ENCODE measurements around the gene GRIK1. TPM values are rescaled to one million over a fixed set of nuclear protein-coding genes. Genes with fewer than 3 reads are reported as not detected.
"Not testable (repeated sequence)": the region's sequence is repeated elsewhere in the genome, so short reads cannot be mapped to it uniquely, and the experiment has no call there.

Gene GRIK1
- total RNA-seq: not detected
- total RNA-seq: 0 reads per million in 2 donors

DNA sequence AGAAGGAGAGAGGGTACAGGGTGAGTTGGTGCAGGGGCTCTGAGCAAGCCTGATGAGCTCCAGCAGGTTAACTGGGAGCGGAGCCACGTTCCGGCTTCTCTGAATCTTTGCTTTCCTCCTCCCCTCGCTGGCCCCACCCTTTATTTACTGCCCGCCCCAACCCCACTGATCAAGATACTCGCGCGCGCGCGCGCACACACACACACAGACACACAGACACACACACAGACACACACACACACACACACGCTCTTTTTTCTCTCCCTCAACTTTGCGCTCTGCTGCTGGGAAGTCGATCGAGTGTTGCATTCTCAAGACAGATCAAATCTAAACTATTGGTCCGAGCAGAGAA lies at the start of gene GRIK1:
TSS of gene GRIK1 (minus strand) at position 73 of the 352 bp plus-strand sequence.
- Mint-ChIP-seq H3K27ac (no peak within 1 kb of the TSS), H3K4me1 (peaks cover 4% of the 10 kb centered on the region), H3K4me3 (no peak within 1 kb of the TSS), H3K27me3 (peaks cover 30% of the 10 kb centered on the region), H3K36me3 (ENCODE audit: low read depth) (peaks cover 3% of the 10 kb centered on the region)
- ATAC-seq: no peak
- no peak for DNase-seq
- no peaks in the 10 kb centered on the region for H3K9me3 ChIP-seq (ENCODE audit: control insufficient read depth, low read length, poor library complexity, severe bottlenecking)

DNA sequence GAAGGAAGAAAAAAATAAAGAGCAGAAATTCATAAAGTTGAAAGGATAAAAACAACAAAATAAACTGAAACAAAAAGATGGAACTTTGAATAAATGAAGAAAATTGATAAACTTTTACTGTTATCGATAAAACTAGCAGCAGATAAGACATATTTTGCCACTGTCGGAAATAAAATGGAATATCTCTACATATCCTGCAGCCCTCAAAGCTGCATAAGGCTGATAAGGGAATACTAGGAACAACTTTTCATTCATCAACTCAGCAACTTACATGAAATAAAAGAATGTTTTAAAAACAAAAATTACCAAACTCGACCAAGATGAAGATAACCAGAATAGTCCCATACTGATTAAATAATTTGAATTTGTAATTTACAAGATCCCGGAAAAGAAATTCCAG lies 48.0 kb upstream of the GRIK1 start:
- H3K36me3 Mint-ChIP-seq (ENCODE audit: low read depth): no peaks in the 10 kb centered on the region
- H3K9me3 ChIP-seq (ENCODE audit: control insufficient read depth, low read length, poor library complexity, severe bottlenecking): no peaks in the 10 kb centered on the region
- H3K4me3 Mint-ChIP-seq: no peak overlapping the region
- no peaks in the 10 kb centered on the region for H3K4me1 Mint-ChIP-seq
- H3K27ac Mint-ChIP-seq: no peak overlapping the region
- no peak for DNase-seq
- no peaks in the 10 kb centered on the region for H3K27me3 Mint-ChIP-seq
- no peak for ATAC-seq

DNA sequence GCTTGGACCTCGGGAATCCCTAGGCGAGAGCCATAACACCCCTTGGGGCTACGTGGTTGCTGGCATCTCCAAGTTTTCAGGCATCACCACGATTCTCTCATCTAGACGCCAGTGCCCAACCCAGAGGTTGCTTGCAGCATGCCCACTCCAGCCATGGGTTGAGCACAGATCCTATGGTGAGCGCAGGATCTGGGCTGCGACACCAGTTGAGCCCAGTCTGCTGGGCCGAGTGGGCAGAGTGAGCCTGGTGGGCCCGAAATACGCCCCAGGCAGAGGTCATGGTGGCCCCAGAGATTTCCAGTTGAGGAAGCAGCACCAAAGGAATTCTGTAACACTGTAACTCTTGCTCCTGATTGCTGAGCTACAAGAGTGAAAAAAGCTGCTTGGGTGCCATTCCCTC lies 46.1 kb upstream of the GRIK1 start:
- Mint-ChIP-seq H3K4me1 (no peaks in the 10 kb centered on the region), H3K4me3 (no peak overlapping the region), H3K27ac (no peak overlapping the region), H3K27me3 (no peaks in the 10 kb centered on the region), H3K36me3 (ENCODE audit: low read depth) (no peaks in the 10 kb centered on the region)
- ATAC-seq (no peak), DNase-seq (no peak)
- no peaks in the 10 kb centered on the region for H3K9me3 ChIP-seq (ENCODE audit: control insufficient read depth, low read length, poor library complexity, severe bottlenecking)

DNA sequence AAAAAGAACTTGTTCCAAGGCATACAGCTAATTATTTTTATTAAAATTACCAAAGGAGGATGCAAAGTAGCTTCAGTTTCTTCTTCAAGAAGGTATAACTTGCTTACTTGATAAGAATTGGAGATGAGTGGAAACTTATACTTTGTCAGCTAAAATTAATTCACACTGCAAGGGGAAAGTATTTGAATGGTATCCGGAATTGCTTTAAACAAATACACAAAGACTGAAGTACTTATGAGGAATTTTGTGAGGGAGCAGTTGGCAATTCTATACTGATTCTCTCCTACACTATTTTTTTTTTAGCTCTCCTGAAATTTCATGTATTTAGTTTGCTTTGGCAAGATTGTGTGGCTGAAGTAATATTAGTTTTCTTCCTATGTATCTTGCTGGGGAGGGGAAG lies 39.2 kb upstream of the GRIK1 start:
- Mint-ChIP-seq H3K4me1 (no peaks in the 10 kb centered on the region), H3K27ac (no peak overlapping the region), H3K36me3 (ENCODE audit: low read depth) (no peaks in the 10 kb centered on the region), H3K27me3 (no peaks in the 10 kb centered on the region), H3K4me3 (no peak overlapping the region)
- no peak for DNase-seq
- ATAC-seq: no peak
- H3K9me3 ChIP-seq (ENCODE audit: control insufficient read depth, low read length, poor library complexity, severe bottlenecking): no peaks in the 10 kb centered on the region

DNA sequence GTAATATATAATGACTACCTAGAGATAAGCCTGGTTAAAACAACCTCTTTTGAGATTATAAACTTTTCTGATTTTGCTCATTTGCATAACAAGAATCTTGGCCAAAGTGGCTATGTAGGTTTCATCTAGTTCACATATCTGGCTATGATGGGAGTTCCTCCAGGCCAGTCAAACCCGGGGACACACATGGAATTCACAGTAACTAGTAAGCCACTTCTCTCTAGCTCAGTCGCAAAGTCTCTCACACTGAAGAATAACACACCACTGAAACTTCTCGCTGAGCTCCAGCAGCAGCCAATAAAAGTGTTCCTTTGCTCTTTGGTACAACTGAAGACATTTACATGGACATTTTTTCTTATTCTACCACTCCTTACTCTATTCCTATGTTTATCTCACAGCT lies 36.0 kb upstream of the GRIK1 start:
- ATAC-seq: no peak
- no peak for DNase-seq
- no peak overlapping the region for H3K4me3 Mint-ChIP-seq
- H3K27me3 Mint-ChIP-seq: no peaks in the 10 kb centered on the region
- H3K27ac Mint-ChIP-seq: no peak overlapping the region
- no peaks in the 10 kb centered on the region for H3K9me3 ChIP-seq (ENCODE audit: control insufficient read depth, low read length, poor library complexity, severe bottlenecking)
- no peaks in the 10 kb centered on the region for H3K36me3 Mint-ChIP-seq (ENCODE audit: low read depth)
- H3K4me1 Mint-ChIP-seq: no peaks in the 10 kb centered on the region

DNA sequence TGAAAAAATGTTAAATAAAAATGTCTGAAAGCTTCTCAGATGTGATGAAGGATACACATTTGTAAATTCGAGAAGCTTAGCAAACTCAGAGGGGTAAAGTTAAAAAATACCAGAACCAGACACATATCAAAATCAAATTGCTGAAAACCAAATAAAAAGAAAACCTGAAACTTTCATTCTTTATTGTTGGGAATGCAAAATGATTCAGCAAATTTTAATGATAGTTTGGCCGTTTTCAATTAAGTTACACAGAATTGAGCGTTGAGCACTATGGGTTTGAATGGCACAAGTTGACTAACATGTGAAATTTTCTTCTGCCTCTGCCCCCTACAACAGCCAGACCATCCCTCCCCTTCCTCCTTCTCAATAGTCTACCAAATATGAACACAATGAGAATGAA lies 33.5 kb upstream of the GRIK1 start:
- H3K4me3 Mint-ChIP-seq: no peak overlapping the region
- ATAC-seq (no peak), DNase-seq (no peak)
- no peaks in the 10 kb centered on the region for H3K9me3 ChIP-seq (ENCODE audit: control insufficient read depth, low read length, poor library complexity, severe bottlenecking)
- H3K36me3 Mint-ChIP-seq (ENCODE audit: low read depth): no peaks in the 10 kb centered on the region
- H3K27me3 Mint-ChIP-seq: no peaks in the 10 kb centered on the region
- no peaks in the 10 kb centered on the region for H3K4me1 Mint-ChIP-seq
- no peak overlapping the region for H3K27ac Mint-ChIP-seq

DNA sequence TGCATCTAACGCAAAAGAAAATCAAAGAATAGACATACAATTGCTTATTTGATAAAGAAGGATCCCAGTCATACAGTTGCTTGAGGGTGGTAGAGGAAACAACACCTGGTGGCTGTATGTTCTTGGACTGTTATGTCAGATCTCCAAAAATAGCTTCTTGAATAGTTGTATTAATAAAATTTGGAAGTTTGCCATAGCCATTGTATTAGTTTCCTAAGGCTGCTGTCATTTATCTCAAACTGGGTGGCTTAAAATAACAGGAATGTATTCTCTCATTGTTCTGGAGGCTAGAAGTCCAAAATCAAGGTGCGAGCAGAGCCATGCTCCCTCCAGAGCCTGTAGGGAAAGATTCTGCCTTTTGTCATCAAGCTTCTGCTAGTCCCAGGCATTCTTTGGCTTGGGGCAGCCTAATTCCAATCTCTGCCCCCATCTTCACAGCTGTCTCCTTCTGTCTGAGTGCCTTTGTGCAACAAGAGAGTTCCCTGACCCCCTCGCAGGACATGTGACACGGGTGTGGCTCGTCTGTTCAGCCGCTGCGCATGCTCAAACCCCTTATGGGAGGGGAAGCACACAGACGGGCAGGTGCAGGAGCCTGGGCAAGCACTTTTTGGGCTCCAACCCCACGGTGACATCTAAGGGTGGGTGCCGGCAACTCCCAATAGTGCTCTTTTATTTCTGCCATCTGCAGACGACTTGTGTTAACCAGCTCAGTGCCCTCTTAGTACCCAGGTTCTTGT lies 21.7 kb upstream of the GRIK1 start:
- Mint-ChIP-seq H3K27ac (no peak overlapping the region), H3K27me3 (peaks cover 5% of the 10 kb centered on the region), H3K4me3 (no peak overlapping the region), H3K4me1 (no peaks in the 10 kb centered on the region), H3K36me3 (ENCODE audit: low read depth) (no peaks in the 10 kb centered on the region)
- H3K9me3 ChIP-seq (ENCODE audit: control insufficient read depth, low read length, poor library complexity, severe bottlenecking): no peaks in the 10 kb centered on the region
- no peak for ATAC-seq
- DNase-seq: no peak

DNA sequence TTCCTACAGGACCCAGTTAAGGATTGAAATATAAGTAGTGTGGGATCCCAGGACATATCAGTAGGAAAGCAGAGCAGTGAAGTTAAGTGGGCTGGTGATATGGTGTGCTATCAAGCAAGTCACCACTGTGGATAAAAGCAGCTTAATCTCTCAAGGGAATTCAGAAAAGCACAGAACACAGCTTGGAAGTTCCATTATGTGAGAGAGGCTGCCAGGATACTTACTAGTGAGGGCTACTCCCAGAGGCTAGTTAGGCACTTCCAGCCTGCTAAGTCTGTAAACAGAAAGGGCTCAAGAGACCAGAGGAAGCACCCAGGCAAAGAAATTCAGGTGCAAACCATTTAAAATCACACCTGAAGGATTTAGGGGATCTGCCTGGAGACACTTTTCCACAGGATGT lies 18.8 kb upstream of the GRIK1 start:
- Mint-ChIP-seq H3K27me3 (peaks cover 5% of the 10 kb centered on the region), H3K4me3 (no peak overlapping the region), H3K36me3 (ENCODE audit: low read depth) (no peaks in the 10 kb centered on the region), H3K27ac (no peak overlapping the region), H3K4me1 (no peaks in the 10 kb centered on the region)
- ATAC-seq (no peak), DNase-seq (no peak)
- H3K9me3 ChIP-seq (ENCODE audit: control insufficient read depth, low read length, poor library complexity, severe bottlenecking): no peaks in the 10 kb centered on the region

DNA sequence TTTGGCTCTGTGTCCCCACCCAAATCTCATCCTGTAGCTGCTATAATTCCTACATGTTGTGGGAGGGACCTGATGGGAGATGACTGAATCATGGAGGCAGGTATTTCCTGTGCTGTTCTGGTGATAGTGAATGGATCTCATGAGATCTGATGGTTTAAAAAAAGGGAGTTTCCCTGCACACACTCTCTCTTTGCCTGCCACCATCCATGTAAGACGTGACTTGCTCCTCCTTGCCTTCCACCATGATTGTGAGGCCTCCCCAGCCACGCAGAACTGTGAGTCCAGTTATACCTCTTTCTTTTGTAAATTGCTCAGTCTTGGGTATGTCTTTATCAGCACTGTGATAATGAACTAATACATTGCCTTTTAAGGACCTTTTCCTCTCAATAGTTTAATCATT lies 18.2 kb upstream of the GRIK1 start:
- ATAC-seq; H3K4me1 Mint-ChIP-seq; H3K27me3 Mint-ChIP-seq; H3K27ac Mint-ChIP-seq; H3K4me3 Mint-ChIP-seq; DNase-seq; H3K9me3 ChIP-seq (ENCODE audit: control insufficient read depth, low read length, poor library complexity, severe bottlenecking); H3K36me3 Mint-ChIP-seq (ENCODE audit: low read depth): not testable (repeated sequence)

DNA sequence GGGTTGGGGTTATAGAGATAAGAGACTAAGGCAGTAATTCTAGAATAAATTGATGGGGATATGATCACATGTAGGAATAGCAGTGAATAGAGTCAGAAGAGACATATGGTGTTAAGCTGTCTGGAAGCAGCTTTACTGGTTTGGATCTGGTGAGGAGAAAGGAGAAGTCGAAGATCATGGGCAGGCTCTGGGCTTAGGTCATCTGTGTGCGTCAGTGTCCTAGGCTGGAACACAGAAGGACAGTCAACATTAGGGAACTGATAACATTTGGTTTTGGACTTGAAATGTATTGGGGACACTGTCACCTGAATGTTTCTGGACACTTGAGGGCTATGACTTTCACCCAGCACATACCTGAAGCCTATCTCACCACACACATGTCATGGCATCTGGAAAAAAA lies 13.9 kb upstream of the GRIK1 start:
- Mint-ChIP-seq H3K4me3 (no peak overlapping the region), H3K27ac (no peak overlapping the region)
- no peak for ATAC-seq

DNA sequence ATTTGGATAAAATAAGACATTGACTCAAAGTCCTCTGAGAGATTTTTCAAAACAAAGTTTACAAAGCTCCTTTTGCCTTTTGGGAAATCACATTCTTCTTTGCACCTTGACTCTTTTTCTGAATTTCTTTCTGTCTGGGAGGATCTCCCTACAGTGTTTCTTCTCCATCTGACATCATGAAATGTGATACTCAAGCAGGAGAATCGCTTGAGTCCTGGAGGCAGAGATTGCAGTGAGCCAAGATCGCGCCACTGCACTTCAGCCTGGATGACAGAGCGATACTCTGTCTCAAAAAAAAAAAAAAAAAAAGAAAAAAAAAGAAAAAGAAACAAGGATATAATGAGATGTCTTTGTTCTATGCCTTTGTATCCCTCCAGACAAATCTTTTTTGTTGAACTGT lies 13.3 kb upstream of the GRIK1 start:
- DNase-seq (no peak), ATAC-seq (no peak)
- Mint-ChIP-seq H3K36me3 (ENCODE audit: low read depth) (no peaks in the 10 kb centered on the region), H3K4me1 (no peaks in the 10 kb centered on the region), H3K27ac (no peak overlapping the region), H3K27me3 (no peaks in the 10 kb centered on the region), H3K4me3 (no peak overlapping the region)
- H3K9me3 ChIP-seq (ENCODE audit: control insufficient read depth, low read length, poor library complexity, severe bottlenecking): no peaks in the 10 kb centered on the region

More for the DNA sequence above, 13.9 kb upstream of the GRIK1 start:
- Mint-ChIP-seq H3K27me3 (no peaks in the 10 kb centered on the region), H3K36me3 (ENCODE audit: low read depth) (no peaks in the 10 kb centered on the region), H3K4me1 (no peaks in the 10 kb centered on the region)
- H3K9me3 ChIP-seq (ENCODE audit: control insufficient read depth, low read length, poor library complexity, severe bottlenecking): no peaks in the 10 kb centered on the region
- no peak for DNase-seq

DNA sequence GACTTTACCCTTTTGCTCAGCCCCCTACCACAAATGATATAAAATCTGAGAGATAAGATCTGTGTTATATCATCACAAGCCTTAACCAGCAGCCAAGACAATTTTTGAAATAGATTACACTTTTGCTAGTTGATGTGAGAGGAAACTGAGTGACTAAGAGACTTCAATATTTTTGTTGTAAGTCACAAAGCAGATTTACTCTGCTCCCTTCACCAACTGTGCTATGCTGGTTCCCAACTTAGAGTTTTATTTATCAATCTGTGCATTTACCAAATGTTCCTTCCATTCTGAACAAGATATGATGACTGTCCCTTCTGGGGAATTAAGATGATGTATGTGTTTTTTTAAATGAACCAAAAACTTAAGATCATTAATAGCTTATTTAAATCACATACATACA lies 12.1 kb upstream of the GRIK1 start:
- Mint-ChIP-seq H3K4me3 (no peak overlapping the region), H3K27ac (no peak overlapping the region), H3K4me1 (no peaks in the 10 kb centered on the region), H3K27me3 (no peaks in the 10 kb centered on the region), H3K36me3 (ENCODE audit: low read depth) (no peaks in the 10 kb centered on the region)
- ATAC-seq (no peak), DNase-seq (no peak)
- no peaks in the 10 kb centered on the region for H3K9me3 ChIP-seq (ENCODE audit: control insufficient read depth, low read length, poor library complexity, severe bottlenecking)

DNA sequence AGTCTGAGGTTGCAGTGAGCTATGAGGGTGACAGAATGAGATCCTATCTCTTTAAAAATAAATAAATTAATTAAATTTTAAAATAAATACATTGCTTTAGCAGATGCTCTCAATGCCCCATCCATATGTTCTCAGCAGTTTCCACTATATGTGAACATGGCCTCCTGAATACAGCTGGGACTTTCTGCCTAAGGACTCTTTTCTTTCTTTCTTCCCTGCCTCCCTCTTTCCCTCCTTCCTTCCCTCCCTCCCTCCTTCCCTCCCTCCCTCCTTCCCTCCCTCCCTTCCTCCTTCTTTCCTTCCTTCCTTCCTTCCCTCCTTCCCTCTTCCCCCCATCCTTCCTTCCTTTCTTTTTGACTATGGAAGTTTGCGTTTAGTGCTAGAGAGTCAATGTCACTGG lies 10.2 kb upstream of the GRIK1 start:
- ATAC-seq: no peak
- DNase-seq: no peak
- Mint-ChIP-seq H3K27ac (no peak overlapping the region), H3K27me3 (no peaks in the 10 kb centered on the region), H3K4me3 (no peak overlapping the region), H3K36me3 (ENCODE audit: low read depth) (no peaks in the 10 kb centered on the region), H3K4me1 (no peaks in the 10 kb centered on the region)
- no peaks in the 10 kb centered on the region for H3K9me3 ChIP-seq (ENCODE audit: control insufficient read depth, low read length, poor library complexity, severe bottlenecking)

DNA sequence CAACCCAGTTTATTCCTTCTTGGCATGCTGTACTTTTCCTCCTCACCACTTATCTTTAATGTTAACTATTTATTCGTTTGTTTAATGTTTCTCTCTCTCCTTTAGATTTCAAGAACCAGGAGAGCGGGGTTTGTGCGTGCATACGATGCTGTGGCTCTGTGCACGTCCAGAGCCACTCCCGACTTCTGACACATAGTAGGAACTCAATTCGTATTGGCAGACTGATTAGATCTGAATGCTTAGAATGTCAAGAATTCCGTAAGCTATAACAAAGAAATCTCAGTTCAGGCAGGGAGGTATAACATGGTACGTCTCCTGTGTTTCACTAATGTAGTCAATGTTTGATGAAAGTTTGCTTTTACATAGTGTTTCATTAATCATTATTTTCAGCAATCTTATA lies 7.3 kb upstream of the GRIK1 start:
- no peak overlapping the region for H3K27ac Mint-ChIP-seq
- no peak overlapping the region for H3K4me3 Mint-ChIP-seq
- H3K4me1 Mint-ChIP-seq: no peaks in the 10 kb centered on the region
- ATAC-seq (no peak), DNase-seq (no peak)
- no peaks in the 10 kb centered on the region for H3K27me3 Mint-ChIP-seq
- no peaks in the 10 kb centered on the region for H3K9me3 ChIP-seq (ENCODE audit: control insufficient read depth, low read length, poor library complexity, severe bottlenecking)
- H3K36me3 Mint-ChIP-seq (ENCODE audit: low read depth): peaks cover 3% of the 10 kb centered on the region
